ENCODE results near the gene DBH.

The DBH gene

DNA sequence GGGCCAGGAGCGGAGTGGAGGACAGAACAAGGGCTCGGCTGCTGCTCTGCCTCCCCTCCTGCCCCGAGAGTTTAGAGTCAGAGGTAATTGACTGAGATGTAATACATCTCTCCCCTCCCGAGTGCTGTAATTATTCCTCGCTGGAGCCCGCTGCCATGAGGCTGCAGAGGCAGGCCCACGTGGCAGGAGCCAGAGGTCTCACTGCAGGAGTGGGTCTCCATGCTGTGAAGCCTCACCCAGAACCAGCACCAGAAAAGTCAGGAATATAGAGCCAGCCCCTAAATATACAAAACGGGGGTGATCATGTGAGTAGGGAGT is 29.5 kb upstream of the DBH start:
- Histone ChIP-seq H3K27me3 (replicated peaks; ENCODE audit: insufficient read depth, low read length) (peaks cover 90% of the 10 kb centered on the region), H3K79me2 (ENCODE audit: low read length) (no peaks in the 10 kb centered on the region), H3K4me2 (ENCODE audit: low read depth, low read length) (no peak overlapping the region), H3K9ac (ENCODE audit: low read length) (no peak overlapping the region), H3F3A (ENCODE audit: insufficient read depth, low read length) (no peaks in the 10 kb centered on the region), H3K36me3 (replicated peaks; ENCODE audit: insufficient read depth, low read length) (no peaks in the 10 kb centered on the region), H3K4me1 (ENCODE audit: low read length) (no peaks in the 10 kb centered on the region), H2AFZ (ENCODE audit: low read length) (no peak overlapping the region), H3K4me3 (ENCODE audit: low read length) (no peak overlapping the region), H3K9me2 (replicated peaks; ENCODE audit: insufficient read depth, low read length) (no peaks in the 10 kb centered on the region), H4K20me1 (ENCODE audit: insufficient read depth, low read length) (no peaks in the 10 kb centered on the region), H3K9me3 (replicated peaks; ENCODE audit: insufficient read depth, low read length) (no peaks in the 10 kb centered on the region), H3K27ac (ENCODE audit: low read length) (no peak overlapping the region)
- DNase-seq = no peak
- no peak for TF ChIP-seq EZH2 (optimal IDR thresholded peaks at IDR 0.05; ENCODE audit: low read depth, low read length)
- no peak for TF ChIP-seq EZH2phosphoT487 (IDR thresholded peaks at IDR 0.05; ENCODE audit: low read length)
- TF ChIP-seq, protein P1, sequence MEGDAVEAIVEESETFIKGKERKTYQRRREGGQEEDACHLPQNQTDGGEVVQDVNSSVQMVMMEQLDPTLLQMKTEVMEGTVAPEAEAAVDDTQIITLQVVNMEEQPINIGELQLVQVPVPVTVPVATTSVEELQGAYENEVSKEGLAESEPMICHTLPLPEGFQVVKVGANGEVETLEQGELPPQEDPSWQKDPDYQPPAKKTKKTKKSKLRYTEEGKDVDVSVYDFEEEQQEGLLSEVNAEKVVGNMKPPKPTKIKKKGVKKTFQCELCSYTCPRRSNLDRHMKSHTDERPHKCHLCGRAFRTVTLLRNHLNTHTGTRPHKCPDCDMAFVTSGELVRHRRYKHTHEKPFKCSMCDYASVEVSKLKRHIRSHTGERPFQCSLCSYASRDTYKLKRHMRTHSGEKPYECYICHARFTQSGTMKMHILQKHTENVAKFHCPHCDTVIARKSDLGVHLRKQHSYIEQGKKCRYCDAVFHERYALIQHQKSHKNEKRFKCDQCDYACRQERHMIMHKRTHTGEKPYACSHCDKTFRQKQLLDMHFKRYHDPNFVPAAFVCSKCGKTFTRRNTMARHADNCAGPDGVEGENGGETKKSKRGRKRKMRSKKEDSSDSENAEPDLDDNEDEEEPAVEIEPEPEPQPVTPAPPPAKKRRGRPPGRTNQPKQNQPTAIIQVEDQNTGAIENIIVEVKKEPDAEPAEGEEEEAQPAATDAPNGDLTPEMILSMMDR (IDR thresholded peaks at IDR 0.05; ENCODE audit: low read length) = no peak

DNA sequence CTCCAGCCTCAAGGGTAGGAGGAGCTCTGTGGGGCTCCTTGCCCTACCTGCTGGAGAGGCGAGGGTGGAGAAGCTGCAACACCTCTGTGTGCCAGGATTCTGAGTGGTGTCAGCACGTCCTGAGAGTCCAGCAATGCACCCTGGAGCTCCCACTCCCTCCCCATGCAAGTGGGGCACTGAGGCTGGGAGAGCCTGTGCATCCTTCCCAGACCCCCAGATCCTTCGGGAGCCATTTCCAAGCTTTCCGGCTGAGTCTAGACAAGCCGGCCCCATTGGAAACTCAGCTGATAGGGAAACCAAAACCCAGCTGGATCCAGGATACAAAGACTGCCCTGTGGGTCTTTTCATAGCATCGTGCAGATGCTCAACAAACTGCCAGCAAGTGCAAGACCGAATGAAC is 28.8 kb upstream of the DBH start:
- peaks cover 90% of the 10 kb centered on the region for H3K27me3 ChIP-seq (replicated peaks; ENCODE audit: insufficient read depth, low read length)
- no peak for DNase-seq
- H3K9me2 ChIP-seq (replicated peaks; ENCODE audit: insufficient read depth, low read length) = no peaks in the 10 kb centered on the region

DNA sequence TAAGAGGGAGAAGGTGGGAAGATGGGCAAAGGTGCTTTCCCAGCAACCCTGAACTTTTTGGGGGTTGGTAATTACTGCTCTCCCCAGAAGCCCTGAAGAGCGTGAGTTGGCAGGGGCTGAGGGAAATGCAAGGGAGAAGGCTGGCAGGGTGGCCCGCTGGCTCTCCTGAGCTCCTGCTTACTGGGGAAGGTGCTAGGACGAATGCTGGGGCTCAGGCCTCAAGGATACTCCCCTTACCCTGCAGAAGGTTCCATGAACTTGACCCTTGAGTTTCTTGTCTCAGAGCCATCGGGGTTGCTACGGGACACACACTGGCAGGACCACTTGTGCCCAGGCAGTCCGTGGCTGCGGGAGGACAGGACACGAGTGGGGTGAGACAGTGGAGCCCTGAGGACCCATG is 28.2 kb upstream of the DBH start:
- TF ChIP-seq EZH2phosphoT487 (IDR thresholded peaks at IDR 0.05; ENCODE audit: low read length) (no peak), EZH2 (optimal IDR thresholded peaks at IDR 0.05; ENCODE audit: low read depth, low read length) (no peak)
- TF ChIP-seq, protein P1 (IDR thresholded peaks at IDR 0.05; ENCODE audit: low read length) = no peak
- Histone ChIP-seq H3K27ac (ENCODE audit: low read length) (no peak overlapping the region), H3K9me2 (replicated peaks; ENCODE audit: insufficient read depth, low read length) (no peaks in the 10 kb centered on the region), H3K4me2 (ENCODE audit: low read depth, low read length) (no peak overlapping the region), H3K27me3 (replicated peaks; ENCODE audit: insufficient read depth, low read length) (peaks cover 90% of the 10 kb centered on the region), H3K4me1 (ENCODE audit: low read length) (no peaks in the 10 kb centered on the region), H3K4me3 (ENCODE audit: low read length) (no peak overlapping the region), H2AFZ (ENCODE audit: low read length) (no peak overlapping the region), H3K9ac (ENCODE audit: low read length) (no peak overlapping the region), H3F3A (ENCODE audit: insufficient read depth, low read length) (no peaks in the 10 kb centered on the region), H3K79me2 (ENCODE audit: low read length) (no peaks in the 10 kb centered on the region), H3K36me3 (replicated peaks; ENCODE audit: insufficient read depth, low read length) (no peaks in the 10 kb centered on the region), H3K9me3 (replicated peaks; ENCODE audit: insufficient read depth, low read length) (no peaks in the 10 kb centered on the region), H4K20me1 (ENCODE audit: insufficient read depth, low read length) (no peaks in the 10 kb centered on the region)
- no peak for DNase-seq

More for the DNA sequence above, 28.8 kb upstream of the DBH start:
- no peaks in the 10 kb centered on the region for H3K79me2 ChIP-seq (ENCODE audit: low read length)
- H3F3A ChIP-seq (ENCODE audit: insufficient read depth, low read length) = no peaks in the 10 kb centered on the region
- no peak overlapping the region for H3K4me2 ChIP-seq (ENCODE audit: low read depth, low read length)
- no peaks in the 10 kb centered on the region for H3K36me3 ChIP-seq (replicated peaks; ENCODE audit: insufficient read depth, low read length)
- no peaks in the 10 kb centered on the region for H3K4me1 ChIP-seq (ENCODE audit: low read length)
- H3K27ac ChIP-seq (ENCODE audit: low read length) = no peak overlapping the region
- H3K9me3 ChIP-seq (replicated peaks; ENCODE audit: insufficient read depth, low read length) = no peaks in the 10 kb centered on the region
- no peak overlapping the region for H3K9ac ChIP-seq (ENCODE audit: low read length)
- H3K4me3 ChIP-seq (ENCODE audit: low read length) = no peak overlapping the region
- no peaks in the 10 kb centered on the region for H4K20me1 ChIP-seq (ENCODE audit: insufficient read depth, low read length)
- no peak overlapping the region for H2AFZ ChIP-seq (ENCODE audit: low read length)
- TF ChIP-seq EZH2phosphoT487 (IDR thresholded peaks at IDR 0.05; ENCODE audit: low read length) = no peak
- TF ChIP-seq EZH2 (optimal IDR thresholded peaks at IDR 0.05; ENCODE audit: low read depth, low read length) = no peak
- TF ChIP-seq, protein P1 (IDR thresholded peaks at IDR 0.05; ENCODE audit: low read length) = no peak
